ENCODE results near the gene PIEZO1.
A peak's percentile ranks its signal among the peaks of the same experiment; 100 is the strongest.

PIEZO1 gene

GRCh38 chr16:88770461-88771293 is 14.3 kb downstream of the PIEZO1 start:
- peaks cover 99% of the 10 kb centered on the region for H3K79me2 ChIP-seq (ENCODE audit: control insufficient read depth, low read length)
- H4K20me1 ChIP-seq (ENCODE audit: control insufficient read depth, insufficient read depth, low read depth, low read length) = peaks cover 30% of the 10 kb centered on the region
- TF ChIP-seq EZH2phosphoT487 (IDR thresholded peaks at IDR 0.05; ENCODE audit: borderline replicate concordance, low read length) (no peak), CTCF (IDR thresholded peaks at IDR 0.05; ENCODE audit: low read depth, low read length, poor library complexity, severe bottlenecking) (no peak)
- H3K4me3 ChIP-seq (ENCODE audit: low read length) = peak overlapping the region; percentile 40
- H3K4me1 ChIP-seq (ENCODE audit: control insufficient read depth, low read length) = peaks cover 46% of the 10 kb centered on the region
- H3K27ac ChIP-seq (ENCODE audit: low read depth, low read length) = peak overlapping the region; percentile 52
- H3F3A ChIP-seq (ENCODE audit: control insufficient read depth, insufficient read depth) = 0 out of 2 replicates have a peak, but pooled peaks cover 4% of the 10 kb centered on the region
- peaks cover 27% of the 10 kb centered on the region for H3K36me3 ChIP-seq (ENCODE audit: control insufficient read depth, low read length)
- H3K9me3 ChIP-seq (ENCODE audit: control insufficient read depth, insufficient read depth, low read length) = no peaks in the 10 kb centered on the region
- peak overlapping the region; percentile 60 for H3K4me2 ChIP-seq (ENCODE audit: low read length)
- H3K27me3 ChIP-seq (ENCODE audit: control insufficient read depth, low read length) = no peaks in the 10 kb centered on the region
- H3K9me2 ChIP-seq (replicated peaks; ENCODE audit: control insufficient read depth, low read length) = no peaks in the 10 kb centered on the region

DNA sequence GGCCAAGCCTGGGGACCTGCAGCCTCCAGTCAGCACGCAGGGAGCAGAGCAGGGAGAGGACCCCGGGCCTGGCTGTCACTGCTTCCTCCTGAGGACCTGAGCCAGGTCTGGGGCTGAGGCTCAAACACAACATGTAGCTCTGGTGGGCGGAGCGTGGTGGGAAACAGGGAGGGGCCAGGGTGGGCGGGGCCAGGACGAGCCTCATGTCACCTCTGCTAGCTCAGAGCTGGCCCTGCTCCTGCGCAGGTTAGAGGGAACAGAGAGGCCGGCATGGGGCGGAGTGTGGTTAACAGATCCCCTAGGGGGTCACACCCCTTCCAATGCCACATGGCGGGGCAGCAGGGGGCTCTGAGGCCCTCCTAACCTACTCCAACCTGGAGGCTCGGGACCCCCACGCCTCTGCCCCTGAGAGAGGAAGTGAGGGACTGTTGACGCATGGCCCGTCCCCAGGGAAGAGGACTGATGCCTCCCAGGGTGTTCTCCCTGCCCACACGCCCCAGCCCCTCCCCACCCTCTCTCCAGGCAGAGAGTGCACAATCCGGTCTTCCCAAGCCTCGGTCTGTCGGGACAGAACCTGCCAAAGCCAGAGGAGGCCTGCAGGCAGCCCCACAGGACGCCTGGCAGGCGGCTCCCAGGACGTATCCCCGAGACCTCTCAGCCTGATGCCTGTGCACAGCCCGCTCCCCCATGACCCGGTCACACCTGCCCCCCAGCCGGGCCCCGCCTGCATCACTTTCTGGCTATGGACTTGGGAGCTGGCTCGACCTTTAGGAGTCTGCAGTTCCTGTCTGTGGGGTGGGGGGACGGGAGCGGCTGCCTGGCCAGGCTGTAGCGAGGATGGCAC is 15.2 kb downstream of the PIEZO1 start:
- Histone ChIP-seq H3K27ac (ENCODE audit: low read depth, low read length) (no peak overlapping the region), H4K20me1 (ENCODE audit: control insufficient read depth, insufficient read depth, low read depth, low read length) (peaks cover 30% of the 10 kb centered on the region), H3F3A (ENCODE audit: control insufficient read depth, insufficient read depth) (0 out of 2 replicates have a peak, but pooled peaks cover 4% of the 10 kb centered on the region), H3K9me2 (replicated peaks; ENCODE audit: control insufficient read depth, low read length) (no peaks in the 10 kb centered on the region), H3K27me3 (ENCODE audit: control insufficient read depth, low read length) (no peaks in the 10 kb centered on the region), H3K9me3 (ENCODE audit: control insufficient read depth, insufficient read depth, low read length) (no peaks in the 10 kb centered on the region), H3K36me3 (ENCODE audit: control insufficient read depth, low read length) (peaks cover 27% of the 10 kb centered on the region), H3K4me3 (ENCODE audit: low read length) (no peak overlapping the region), H3K4me2 (ENCODE audit: low read length) (peak overlapping the region; percentile 60), H3K4me1 (ENCODE audit: control insufficient read depth, low read length) (peaks cover 46% of the 10 kb centered on the region), H3K79me2 (ENCODE audit: control insufficient read depth, low read length) (peaks cover 99% of the 10 kb centered on the region)
- TF ChIP-seq CTCF (IDR thresholded peaks at IDR 0.05; ENCODE audit: low read depth, low read length, poor library complexity, severe bottlenecking) (no peak), EZH2phosphoT487 (IDR thresholded peaks at IDR 0.05; ENCODE audit: borderline replicate concordance, low read length) (no peak)

GRCh38 chr16:88768071-88768783 is 16.8 kb downstream of the PIEZO1 start:
- peaks cover 30% of the 10 kb centered on the region for H4K20me1 ChIP-seq (ENCODE audit: control insufficient read depth, insufficient read depth, low read depth, low read length)
- peaks cover 45% of the 10 kb centered on the region for H3K4me1 ChIP-seq (ENCODE audit: control insufficient read depth, low read length)
- 0 out of 2 replicates have a peak, but pooled peaks cover 4% of the 10 kb centered on the region for H3F3A ChIP-seq (ENCODE audit: control insufficient read depth, insufficient read depth)
- no peak overlapping the region for H3K4me2 ChIP-seq (ENCODE audit: low read length)
- no peak overlapping the region for H3K4me3 ChIP-seq (ENCODE audit: low read length)
- no peaks in the 10 kb centered on the region for H3K9me3 ChIP-seq (ENCODE audit: control insufficient read depth, insufficient read depth, low read length)
- H3K27me3 ChIP-seq (ENCODE audit: control insufficient read depth, low read length) = no peaks in the 10 kb centered on the region
- no peak overlapping the region for H3K27ac ChIP-seq (ENCODE audit: low read depth, low read length)
- peaks cover 99% of the 10 kb centered on the region for H3K79me2 ChIP-seq (ENCODE audit: control insufficient read depth, low read length)
- H3K36me3 ChIP-seq (ENCODE audit: control insufficient read depth, low read length) = peaks cover 35% of the 10 kb centered on the region
- no peak for TF ChIP-seq EZH2phosphoT487 (IDR thresholded peaks at IDR 0.05; ENCODE audit: borderline replicate concordance, low read length)
- TF ChIP-seq CTCF (IDR thresholded peaks at IDR 0.05; ENCODE audit: low read depth, low read length, poor library complexity, severe bottlenecking) = no peak
- H3K9me2 ChIP-seq (replicated peaks; ENCODE audit: control insufficient read depth, low read length) = no peaks in the 10 kb centered on the region

Data from DOHH2 (cell line).